Endothelial cell (in vitro differentiated cells): Measurements from ENCODE around the gene RAP2B. TPM values are rescaled to one million over a fixed set of nuclear protein-coding genes. Genes with fewer than 3 reads are reported as not detected.

Experiments
- DNase-seq: peaks from one replicate; pipeline ENCODE4 v3.0.0; 2021; ENCODE audit warnings: low spot score
- H3K27ac Mint-ChIP-seq: one replicate; pipeline ENCODE4 v1.8.0; 2021; ENCODE audit warnings: mixed read lengths, inconsistent platforms; ENCODE audit not compliant: unreplicated experiment
- H3K27me3 Mint-ChIP-seq: one replicate; pipeline ENCODE4 v1.8.0; 2021; ENCODE audit warnings: mild to moderate bottlenecking, moderate library complexity, mixed read lengths, inconsistent platforms; ENCODE audit not compliant: unreplicated experiment
- H3K36me3 Mint-ChIP-seq: one replicate; pipeline ENCODE4 v1.8.0; 2021; ENCODE audit warnings: mild to moderate bottlenecking, low read depth, mixed read lengths, inconsistent platforms; ENCODE audit not compliant: unreplicated experiment
- H3K4me1 Mint-ChIP-seq: one replicate; pipeline ENCODE4 v1.8.0; 2021; ENCODE audit warnings: mild to moderate bottlenecking, mixed read lengths, inconsistent platforms; ENCODE audit not compliant: unreplicated experiment
- H3K4me3 Mint-ChIP-seq: one replicate; pipeline ENCODE4 v1.8.0; 2021; ENCODE audit warnings: mild to moderate bottlenecking, mixed read lengths, inconsistent platforms; ENCODE audit not compliant: unreplicated experiment
- H3K9me3 Mint-ChIP-seq: one replicate; pipeline ENCODE4 v1.8.0; 2021; ENCODE audit warnings: mixed read lengths, inconsistent platforms; ENCODE audit not compliant: unreplicated experiment
- total RNA-seq: library from RNA; stranded (reverse); fragmentation: NEBNext Ultra II Directional; extraction: Animal tissue kit (Norgen Biotek cat#: 25700); gene quantifications from one replicate; pipeline ENCODE4 v1.2.1, GENCODE V29; 2021; ENCODE audit not compliant: unreplicated experiment
- TF ChIP-seq, protein P1 (sequence below): fragments of 200-600 bp; sonication (generic); IDR thresholded peaks from one replicate; pipeline ENCODE4 v1.5.0; 2021; ENCODE audit warnings: antibody characterized with exemption; ENCODE audit not compliant: unreplicated experiment

Gene RAP2B
- total RNA-seq, 1 donor from 2014 or later, result 33.7 TPM

GRCh38 chr3:153195349-153195879 is 33.4 kb downstream of the RAP2B start:
- H3K36me3 Mint-ChIP-seq, result no peaks in the 10 kb centered on the region
- DNase-seq, result no peak
- H3K4me3 Mint-ChIP-seq, result no peak overlapping the region
- H3K27me3 Mint-ChIP-seq, result peaks cover 2% of the 10 kb centered on the region
- no peaks in the 10 kb centered on the region for H3K9me3 Mint-ChIP-seq
- TF ChIP-seq, protein P1, sequence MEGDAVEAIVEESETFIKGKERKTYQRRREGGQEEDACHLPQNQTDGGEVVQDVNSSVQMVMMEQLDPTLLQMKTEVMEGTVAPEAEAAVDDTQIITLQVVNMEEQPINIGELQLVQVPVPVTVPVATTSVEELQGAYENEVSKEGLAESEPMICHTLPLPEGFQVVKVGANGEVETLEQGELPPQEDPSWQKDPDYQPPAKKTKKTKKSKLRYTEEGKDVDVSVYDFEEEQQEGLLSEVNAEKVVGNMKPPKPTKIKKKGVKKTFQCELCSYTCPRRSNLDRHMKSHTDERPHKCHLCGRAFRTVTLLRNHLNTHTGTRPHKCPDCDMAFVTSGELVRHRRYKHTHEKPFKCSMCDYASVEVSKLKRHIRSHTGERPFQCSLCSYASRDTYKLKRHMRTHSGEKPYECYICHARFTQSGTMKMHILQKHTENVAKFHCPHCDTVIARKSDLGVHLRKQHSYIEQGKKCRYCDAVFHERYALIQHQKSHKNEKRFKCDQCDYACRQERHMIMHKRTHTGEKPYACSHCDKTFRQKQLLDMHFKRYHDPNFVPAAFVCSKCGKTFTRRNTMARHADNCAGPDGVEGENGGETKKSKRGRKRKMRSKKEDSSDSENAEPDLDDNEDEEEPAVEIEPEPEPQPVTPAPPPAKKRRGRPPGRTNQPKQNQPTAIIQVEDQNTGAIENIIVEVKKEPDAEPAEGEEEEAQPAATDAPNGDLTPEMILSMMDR, result no peak
- H3K4me1 Mint-ChIP-seq, result no peaks in the 10 kb centered on the region
- H3K27ac Mint-ChIP-seq, result no peak overlapping the region

DNA sequence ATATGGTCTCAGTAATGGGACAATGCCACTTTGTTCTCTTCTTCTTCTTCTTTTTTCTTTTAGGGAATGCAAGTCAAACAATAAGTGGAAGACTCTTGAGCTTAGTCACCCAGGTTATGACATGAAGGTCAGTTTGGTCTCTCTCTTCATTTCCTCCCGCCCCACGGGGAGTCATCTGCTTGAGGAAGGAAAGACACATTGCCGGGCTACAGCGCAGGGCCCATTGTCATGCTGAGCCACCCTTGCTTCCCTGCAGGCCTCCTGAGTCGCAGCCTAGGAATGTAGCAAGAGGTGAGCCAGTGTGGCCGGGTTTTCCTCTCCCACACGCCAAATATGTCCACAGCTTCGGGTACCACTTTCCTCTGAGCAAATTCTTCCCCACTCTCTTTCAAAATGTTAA is 47.6 kb downstream of the RAP2B start:
- Mint-ChIP-seq H3K9me3 (no peaks in the 10 kb centered on the region), H3K36me3 (no peaks in the 10 kb centered on the region), H3K27me3 (peaks cover 3% of the 10 kb centered on the region), H3K4me1 (peaks cover 34% of the 10 kb centered on the region), H3K4me3 (no peak overlapping the region), H3K27ac (peak overlapping the region; percentile 85)
- TF ChIP-seq, protein P1, result no peak
- DNase-seq, result peak; percentile 30

DNA sequence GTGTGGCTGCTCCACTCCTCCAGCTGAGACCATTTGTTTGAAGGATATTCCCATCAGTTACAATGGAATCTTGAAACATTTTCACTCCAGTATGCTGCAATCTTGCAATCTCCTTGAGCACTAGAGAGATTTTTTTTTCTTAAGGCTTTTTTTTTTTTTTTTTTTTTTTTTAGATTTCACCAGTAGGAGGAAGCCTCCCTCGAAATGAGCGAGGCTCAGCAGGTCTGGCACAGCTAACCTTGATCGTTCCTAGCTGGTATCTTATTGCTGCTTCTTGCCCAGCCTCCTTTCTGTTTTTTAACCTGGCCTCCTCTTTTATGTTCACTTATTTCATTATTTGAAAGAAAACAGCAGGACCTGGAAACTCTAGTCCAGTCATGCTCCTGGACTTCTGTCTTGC is 48.1 kb downstream of the RAP2B start:
- no peak for DNase-seq
- no peaks in the 10 kb centered on the region for H3K9me3 Mint-ChIP-seq
- no peaks in the 10 kb centered on the region for H3K36me3 Mint-ChIP-seq
- peaks cover 3% of the 10 kb centered on the region for H3K27me3 Mint-ChIP-seq
- H3K4me1 Mint-ChIP-seq, result peaks cover 34% of the 10 kb centered on the region
- TF ChIP-seq, protein P1, result no peak
- peak overlapping the region; percentile 89 for H3K27ac Mint-ChIP-seq
- H3K4me3 Mint-ChIP-seq, result no peak overlapping the region

DNA sequence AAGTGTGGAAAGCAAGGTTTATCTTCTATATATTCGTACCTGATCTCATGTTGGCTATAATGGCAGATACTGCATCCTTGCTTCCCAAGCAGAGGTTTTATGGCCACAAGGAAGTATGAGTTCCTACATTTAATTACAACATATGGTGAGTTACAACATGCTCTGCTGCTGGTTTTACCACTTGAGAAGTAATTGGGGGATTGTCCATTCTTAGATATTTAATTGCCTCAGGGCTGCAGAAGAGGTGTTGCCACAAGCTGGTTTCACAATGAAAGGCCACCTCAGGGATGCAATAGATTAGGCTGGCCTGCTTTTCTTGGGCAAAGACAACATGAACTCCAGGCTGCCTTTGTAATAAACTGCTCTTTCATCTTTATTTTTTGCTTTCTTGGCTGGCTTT is 48.6 kb downstream of the RAP2B start:
- no peak for DNase-seq
- Mint-ChIP-seq H3K4me1 (peaks cover 34% of the 10 kb centered on the region), H3K27ac (peak overlapping the region; percentile 89), H3K9me3 (no peaks in the 10 kb centered on the region), H3K4me3 (no peak overlapping the region), H3K36me3 (no peaks in the 10 kb centered on the region), H3K27me3 (peaks cover 3% of the 10 kb centered on the region)
- TF ChIP-seq, protein P1, result no peak

- H3K36me3 Mint-ChIP-seq, result peaks cover 2% of the 10 kb centered on the region
- no peak for DNase-seq
- no peaks in the 10 kb centered on the region for H3K9me3 Mint-ChIP-seq
- no peak overlapping the region for H3K4me3 Mint-ChIP-seq
- TF ChIP-seq, protein P1, result no peak
- H3K27ac Mint-ChIP-seq, result no peak overlapping the region
- H3K27me3 Mint-ChIP-seq, result no peaks in the 10 kb centered on the region
- peaks cover 27% of the 10 kb centered on the region for H3K4me1 Mint-ChIP-seq
Observed at GRCh38 chr3:153215497-153215896, 53.5 kb downstream of the RAP2B start.
